H1 (cell line): Measurements from ENCODE around the gene MEIS2. TPM values are rescaled to one million over a fixed set of nuclear protein-coding genes. Genes with fewer than 3 reads are reported as not detected.

Experiments used
- CTCF ChIA-PET: fragments of 300-600 bp; sonication (Branson Sonifier 250); formaldehyde crosslinking; loops from one replicate; lab custom pipeline; 2021; ENCODE audit not compliant: partially characterized antibody; lab: Charles Lee
- POLR2A ChIA-PET: fragments of 300-600 bp; sonication (Branson Sonifier 250); formaldehyde crosslinking; loops from one replicate; lab custom pipeline; 2021; ENCODE audit warnings: inconsistent platforms; ENCODE audit not compliant: partially characterized antibody; lab: Charles Lee
- DNase-seq, 2 experiments: peaks; one replicate each; pipeline versions ENCODE4 v3.0.0 to v3.0.0-alpha.2; 2010 to 2022; ENCODE audit warnings: low spot score in 2 of 2, low read depth in 1 of 2, mixed read lengths in 1 of 2
- FAIRE-seq: peaks from 2 replicates; lab custom pipeline; 2011; peaks lifted over from hg19 to GRCh38; lab: Jason Lieb, UNC
- H2AFZ ChIP-seq: 2 replicates; pipeline ENCODE4 v1.8.1; 2012; ENCODE audit warnings: low read length, inconsistent platforms
- H2AK5ac ChIP-seq: 2 replicates; pipeline ENCODE4 v1.6.1; 2013; ENCODE audit warnings: low read depth, low read length
- H2BK120ac ChIP-seq: replicated peaks from 2 replicates; pipeline ENCODE3; 2013; ENCODE audit warnings: low read depth, low read length, inconsistent platforms
- H2BK12ac ChIP-seq: 2 replicates; pipeline ENCODE4 v1.6.1; 2013; ENCODE audit warnings: low read depth, low read length
- H2BK15ac ChIP-seq: 2 replicates; pipeline ENCODE4 v1.6.1; 2013; ENCODE audit warnings: low read length
- H2BK20ac ChIP-seq: 2 replicates; pipeline ENCODE4 v1.6.1; 2013; ENCODE audit warnings: low read length
- H2BK5ac ChIP-seq: 2 replicates; pipeline ENCODE4 v1.6.1; 2013; ENCODE audit warnings: low read depth, low read length
- H3K14ac ChIP-seq: 2 replicates; pipeline ENCODE4 v1.6.1; 2013; ENCODE audit warnings: inconsistent platforms; ENCODE audit not compliant: insufficient read length
- H3K18ac ChIP-seq: 2 replicates; pipeline ENCODE4 v1.6.1; 2013; ENCODE audit warnings: low read length; ENCODE audit errors: extremely low read depth
- H3K23ac ChIP-seq: 2 replicates; pipeline ENCODE4 v1.6.1; 2013; ENCODE audit warnings: inconsistent platforms; ENCODE audit not compliant: insufficient read length
- H3K23me2 ChIP-seq: 2 replicates; pipeline ENCODE4 v1.6.1; 2013; ENCODE audit warnings: low read depth, low read length
- H3K27ac ChIP-seq: 2 replicates; pipeline ENCODE4 v1.6.1; 2011; ENCODE audit warnings: low read depth, low read length, inconsistent platforms
- H3K27me3 ChIP-seq, 4 experiments: replicated peaks in 1 of 4; 1 replicate in 1 of 4; 2 replicates in 3 of 4; pipeline versions ENCODE4 v1.6.1 to v1.8.1; 2011 to 2013; ENCODE audit warnings: low read length in 3 of 4, mild to moderate bottlenecking in 3 of 4, inconsistent platforms in 2 of 4, mixed read lengths in 2 of 4, moderate library complexity in 1 of 4; ENCODE audit not compliant: control insufficient read depth in 3 of 4, insufficient read depth in 3 of 4; ENCODE audit errors: extremely low read depth in 1 of 4
- H3K36me3 ChIP-seq, 4 experiments: 2 replicates each; pipeline versions ENCODE4 v1.6.1 to v1.8.1; 2011 to 2013; ENCODE audit warnings: mild to moderate bottlenecking in 4 of 4, low read length in 3 of 4, moderate library complexity in 2 of 4, control low read depth in 1 of 4, inconsistent platforms in 1 of 4; ENCODE audit not compliant: insufficient read depth in 4 of 4, control insufficient read depth in 2 of 4
- H3K4ac ChIP-seq: replicated peaks from 2 replicates; pipeline ENCODE3; 2013; ENCODE audit warnings: low read length, low read depth, mixed read lengths, inconsistent platforms; ENCODE audit not compliant: insufficient read length
- H3K4me1 ChIP-seq, 4 experiments: replicated peaks in 1 of 4; 1 replicate in 1 of 4; 2 replicates in 3 of 4; pipeline versions ENCODE4 v1.6.1 to v1.8.1; 2011 to 2013; ENCODE audit warnings: low read length in 3 of 4, inconsistent platforms in 2 of 4, mixed read lengths in 1 of 4; ENCODE audit not compliant: insufficient read depth in 4 of 4, control insufficient read depth in 3 of 4
- H3K4me2 ChIP-seq, 2 experiments: 2 replicates each; pipeline versions ENCODE4 v1.6.1 to v1.8.1; 2011 to 2013; ENCODE audit warnings: low read depth in 2 of 2, low read length in 2 of 2, control low read depth in 1 of 2, inconsistent platforms in 1 of 2, mild to moderate bottlenecking in 1 of 2; ENCODE audit not compliant: insufficient read depth in 1 of 2
- H3K4me3 ChIP-seq, 4 experiments: fragments of 200-600, 300-600 bp in 1 of 4; sonication (generic), shearing (Covaris generic), sonication (Bioruptor Twin) in 1 of 4; 2 replicates each; pipeline versions ENCODE4 v1.5.1 to v1.8.1; 2011 to 2016; ENCODE audit warnings: low read length in 4 of 4, low read depth in 3 of 4, control low read depth in 2 of 4, inconsistent platforms in 2 of 4, mild to moderate bottlenecking in 2 of 4, mixed read lengths in 1 of 4, moderate library complexity in 1 of 4; ENCODE audit not compliant: insufficient read depth in 2 of 4; ENCODE audit errors: extremely low read depth in 1 of 4
- H3K56ac ChIP-seq: replicated peaks from 2 replicates; pipeline ENCODE3; 2013; ENCODE audit warnings: low read depth, mild to moderate bottlenecking, mixed read lengths, low read length, inconsistent platforms; ENCODE audit not compliant: insufficient read length
- H3K79me1 ChIP-seq: 2 replicates; pipeline ENCODE4 v1.6.1; 2013; ENCODE audit warnings: low read depth, low read length, control low read depth
- H3K79me2 ChIP-seq, 2 experiments: 2 replicates each; pipeline versions ENCODE4 v1.6.1 to v1.8.1; 2012 to 2013; ENCODE audit warnings: low read length in 2 of 2, mild to moderate bottlenecking in 2 of 2, inconsistent platforms in 1 of 2; ENCODE audit not compliant: insufficient read depth in 2 of 2, control insufficient read depth in 1 of 2
- H3K9ac ChIP-seq, 4 experiments: replicated peaks in 1 of 4; 1 replicate in 1 of 4; 2 replicates in 3 of 4; pipeline versions ENCODE4 v1.6.1 to v1.8.1; 2011 to 2013; ENCODE audit warnings: low read depth in 3 of 4, low read length in 3 of 4, control low read depth in 2 of 4, mild to moderate bottlenecking in 2 of 4, moderate library complexity in 2 of 4, inconsistent platforms in 1 of 4; ENCODE audit errors: extremely low read depth in 1 of 4
- H3K9me3 ChIP-seq, 2 experiments: 2 replicates each; pipeline versions ENCODE4 v1.6.1 to v1.8.1; 2012 to 2013; ENCODE audit warnings: mild to moderate bottlenecking in 2 of 2, moderate library complexity in 2 of 2, control low read depth in 1 of 2, inconsistent platforms in 1 of 2, low read depth in 1 of 2, low read length in 1 of 2, mixed read lengths in 1 of 2; ENCODE audit not compliant: insufficient read depth in 2 of 2
- H4K20me1 ChIP-seq, 2 experiments: replicated peaks in 1 of 2; 2 replicates each; pipeline versions ENCODE3 to v1.8.1; 2011 to 2013; ENCODE audit warnings: inconsistent platforms in 2 of 2, low read length in 2 of 2, mild to moderate bottlenecking in 1 of 2; ENCODE audit not compliant: insufficient read depth in 2 of 2, control insufficient read depth in 1 of 2
- H4K5ac ChIP-seq: 2 replicates; pipeline ENCODE4 v1.6.1; 2013; ENCODE audit warnings: low read length, low read depth, mixed read lengths, inconsistent platforms; ENCODE audit not compliant: insufficient read length
- H4K8ac ChIP-seq: 2 replicates; pipeline ENCODE4 v1.8.0; 2013; ENCODE audit warnings: mild to moderate bottlenecking, moderate library complexity, low read length, inconsistent platforms; ENCODE audit not compliant: insufficient read depth; ENCODE audit errors: extremely low read depth
- H4K91ac ChIP-seq: replicated peaks from 2 replicates; pipeline ENCODE3; 2013; ENCODE audit warnings: low read length, mixed read lengths, inconsistent platforms; ENCODE audit not compliant: insufficient read length
- BRCA1 ChIP-seq: IDR thresholded peaks from 2 replicates; pipeline ENCODE4 v1.6.1; 2012; ENCODE audit warnings: low read depth, low read length, improper control_type of control experiment
- EP300 ChIP-seq, 2 experiments: IDR thresholded peaks; 1 replicate in 1 of 2; 2 replicates in 1 of 2; pipeline ENCODE4 v1.6.1; 2011 to 2012; ENCODE audit warnings: low read depth in 2 of 2, low read length in 2 of 2, mild to moderate bottlenecking in 2 of 2, borderline replicate concordance in 1 of 2, inconsistent platforms in 1 of 2, moderate library complexity in 1 of 2
- EZH2 ChIP-seq: fragments of 200-600 bp; sonication (generic); IDR thresholded peaks from 2 replicates; pipeline ENCODE4 v1.7.1; 2012; ENCODE audit warnings: low read depth, mild to moderate bottlenecking, moderate library complexity, low read length, inconsistent platforms; ENCODE audit not compliant: severe bottlenecking
- FOSL1 ChIP-seq: IDR thresholded peaks from 2 replicates; pipeline ENCODE4 v1.6.1; 2011; ENCODE audit warnings: mild to moderate bottlenecking, low read depth, low read length, moderate library complexity; ENCODE audit not compliant: insufficient read depth
- JUN ChIP-seq: IDR thresholded peaks from 2 replicates; pipeline ENCODE4 v1.6.1; 2011; ENCODE audit warnings: low read depth, mild to moderate bottlenecking, improper control_type of control experiment, low read length
- KDM1A ChIP-seq: fragments of 200-600, 300-600 bp; sonication (generic); IDR thresholded peaks from 2 replicates; pipeline ENCODE4 v1.7.1; 2016; ENCODE audit warnings: mild to moderate bottlenecking, low read length, borderline replicate concordance
- KDM4A ChIP-seq: IDR thresholded peaks from one replicate; pipeline ENCODE4 v1.7.1; 2012; ENCODE audit warnings: low read depth, mild to moderate bottlenecking, moderate library complexity, low read length, inconsistent platforms; ENCODE audit not compliant: severe bottlenecking
- SUZ12 ChIP-seq: fragments of 200-600 bp; sonication (generic); IDR thresholded peaks from 2 replicates; pipeline ENCODE4 v1.6.1; 2012; ENCODE audit warnings: mild to moderate bottlenecking, inconsistent platforms, low read length, moderate library complexity, mixed read lengths
- WGBS, 2 experiments: shearing (Covaris generic) in 1 of 2; methylation state at CpG; one replicate each; pipeline versions ENCODE4 v1.1.6 to v1.1.7; 2013 to 2015; ENCODE audit warnings: low lambda C conversion rate in 2 of 2, mixed read lengths in 2 of 2, inconsistent platforms in 1 of 2, low coverage in 1 of 2, missing lambda C conversion rate in 1 of 2; ENCODE audit not compliant: insufficient replicate concordance in 2 of 2, insufficient coverage in 1 of 2, insufficient read length in 1 of 2; ENCODE audit errors: extremely low coverage in 1 of 2, missing lambda C conversion rate in 1 of 2; 5-methylcytosine and 5-hydroxymethylcytosine counted together
- polyA plus RNA-seq, 7 experiments: library from polyadenylated mRNA; depleted of rRNA in 3 of 7; stranded (reverse) in 5 of 7; unstranded in 2 of 7; fragments of >200 nt in 5 of 7; fragments of 200-250 nt in 2 of 7; gene quantifications; 1 replicate in 5 of 7; 2 replicates in 1 of 7; 4 replicates in 1 of 7; pipeline versions ENCODE4 v1.2.1 to v1.2.3, GENCODE V29; 2011 to 2013; ENCODE audit warnings: missing spikeins in 2 of 7, mixed read lengths in 2 of 7
- total RNA-seq: library from RNA; stranded (reverse); fragmentation: NEBNext Ultra II Directional; extraction: Animal tissue kit (Norgen Biotek cat#: 25700); gene quantifications from 2 replicates; pipeline ENCODE4 v1.2.1, GENCODE V29; 2021

MEIS2 gene
- total and polyA plus RNA-seq, 2 of the 8 experiments (the other 6 are each of a cell fraction or from before 2014, with no cell fraction given): 0.22 to 1.2 TPM

DNA sequence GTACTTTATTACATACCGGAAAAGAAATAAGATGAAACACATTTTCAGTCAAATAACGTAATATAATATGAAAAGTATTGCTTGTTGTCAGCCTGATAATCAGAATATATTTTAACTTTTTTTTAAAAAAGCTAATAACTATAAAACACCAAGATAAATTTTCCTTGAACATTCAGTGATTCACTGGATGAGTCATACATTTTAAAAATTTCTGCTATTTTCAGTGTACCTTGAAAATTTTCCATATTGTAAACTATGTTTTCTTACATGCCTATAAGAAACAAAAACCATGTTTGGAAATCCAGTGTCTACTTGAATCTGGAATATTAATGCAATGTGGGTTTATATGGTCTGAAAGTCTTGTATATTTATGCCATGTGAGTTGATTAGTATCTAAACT, 36.3 kb upstream of the MEIS2 start:
- Histone ChIP-seq H3K4ac (no peak overlapping the region), H3K56ac (no peak overlapping the region), H3K36me3 (no peaks in the 10 kb centered on the region), H4K20me1 (no peaks in the 10 kb centered on the region), H3K23me2 (no peaks in the 10 kb centered on the region), H3K79me2 (no peaks in the 10 kb centered on the region), H4K91ac (no peak overlapping the region), H3K4me2 (no peak overlapping the region), H3K18ac (no peak overlapping the region), H2BK120ac (no peak overlapping the region), H4K5ac (no peak overlapping the region), H3K14ac (no peak overlapping the region), H2BK20ac (no peak overlapping the region), H2AK5ac (no peak overlapping the region), H2BK12ac (no peak overlapping the region), H3K23ac (no peak overlapping the region), H2AFZ (no peak overlapping the region), H2BK5ac (no peak overlapping the region), H3K4me3 (no peak overlapping the region), H4K8ac (no peak overlapping the region), H3K9me3 (no peaks in the 10 kb centered on the region), H3K27me3 (no peaks in the 10 kb centered on the region), H3K4me1 (peaks cover 0 to 2% (median 0%) of the 10 kb centered on the region in 4 experiments; a peak in 2 of 7 replicates), H3K79me1 (no peaks in the 10 kb centered on the region), H3K27ac (no peak overlapping the region), H3K9ac (no peak overlapping the region), H2BK15ac (no peak overlapping the region)
- no peak for FAIRE-seq
- TF ChIP-seq KDM1A: no peak
- TF ChIP-seq SUZ12: no peak
- no peak for TF ChIP-seq BRCA1
- TF ChIP-seq KDM4A: no peak
- TF ChIP-seq JUN: no peak
- no peak for TF ChIP-seq EP300 (IDR thresholded peaks at IDR 0.05; ENCODE audit: borderline replicate concordance in 1 of 2, low read depth in 2 of 2, low read length in 2 of 2)
- no peak for TF ChIP-seq FOSL1
- no peak for TF ChIP-seq EZH2
- WGBS, 2 experiments: 92% methylated on average over 2 of the region's 2 CpGs; no CpG with 5 or more reads in 1 of the 2 experiments
- ChIA-PET CTCF (interaction anchor here (0.5 to 0.9 kb wide), 2 partner anchors 657 to 734 kb away, joined by 3 read pairs; no protein-coding TSS in a partner anchor), POLR2A (no interaction called here)
- DNase-seq: no peak
